GM21390 (cell line): Measurements from ENCODE around the gene OR51B6.
"Not testable (repeated sequence)": the region's sequence is repeated elsewhere in the genome, so short reads cannot be mapped to it uniquely, and the experiment has no call there.

ENCODE experiments used
- ATAC-seq: cut with Tn5 transposase; IDR thresholded peaks from one replicate; pipeline ENCODE4 v1.9.1; 2021; ENCODE audit not compliant: unreplicated experiment

OR51B6 gene, protein sequence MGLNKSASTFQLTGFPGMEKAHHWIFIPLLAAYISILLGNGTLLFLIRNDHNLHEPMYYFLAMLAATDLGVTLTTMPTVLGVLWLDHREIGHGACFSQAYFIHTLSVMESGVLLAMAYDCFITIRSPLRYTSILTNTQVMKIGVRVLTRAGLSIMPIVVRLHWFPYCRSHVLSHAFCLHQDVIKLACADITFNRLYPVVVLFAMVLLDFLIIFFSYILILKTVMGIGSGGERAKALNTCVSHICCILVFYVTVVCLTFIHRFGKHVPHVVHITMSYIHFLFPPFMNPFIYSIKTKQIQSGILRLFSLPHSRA

DNA sequence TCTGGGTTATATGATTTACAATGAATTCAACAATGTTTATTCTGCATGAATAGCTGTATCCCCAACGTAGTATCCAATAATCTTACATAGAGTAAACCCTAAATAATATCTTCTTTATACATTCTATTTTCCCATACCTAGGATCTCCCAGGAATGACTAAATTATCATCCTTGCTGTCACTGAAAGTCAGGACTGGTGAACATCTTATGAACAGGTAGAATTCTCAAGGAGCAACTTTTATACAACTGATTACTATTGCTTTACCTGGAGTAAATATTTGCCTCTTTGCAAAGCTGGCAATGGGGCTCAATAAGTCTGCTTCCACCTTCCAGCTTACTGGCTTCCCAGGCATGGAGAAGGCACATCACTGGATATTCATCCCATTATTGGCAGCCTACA, at the start of gene OR51B6:
TSS of gene OR51B6 (plus strand) at position 301 of the 400 bp plus-strand sequence. CDS start at position 301, 0 bp downstream.
- ATAC-seq, result no peak

DNA sequence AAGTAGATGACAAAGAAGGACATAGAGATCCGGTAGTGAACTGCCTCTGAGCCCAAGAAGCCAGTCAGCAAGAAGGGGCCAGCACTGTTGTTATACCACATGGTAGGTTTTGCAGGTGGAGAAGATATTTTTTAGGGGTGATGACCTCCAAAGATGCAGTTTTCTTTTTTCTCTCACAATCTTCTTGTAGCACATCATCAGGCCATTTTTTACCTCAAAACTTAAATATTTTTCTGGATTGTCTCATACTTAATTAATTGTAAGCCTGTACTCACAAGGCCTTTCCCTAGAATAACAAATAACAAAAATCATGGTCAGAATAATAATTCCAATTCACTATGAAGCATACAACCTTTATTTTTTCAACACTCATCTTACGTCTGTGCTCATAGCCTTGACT, 49.5 kb upstream of the OR51B6 start, which contains the start of gene OR51B4:
TSS of gene OR51B4 (minus strand) at position 101 of the 400 bp plus-strand sequence. CDS start at position 101, 0 bp downstream.
- ATAC-seq, result no peak

GRCh38 chr11:5303626-5304025, 47.7 kb upstream of the OR51B6 start:
- ATAC-seq, result no peak

- ATAC-seq, result no peak
Measured at GRCh38 chr11:5304046-5304445, 47.3 kb upstream of the OR51B6 start.

DNA sequence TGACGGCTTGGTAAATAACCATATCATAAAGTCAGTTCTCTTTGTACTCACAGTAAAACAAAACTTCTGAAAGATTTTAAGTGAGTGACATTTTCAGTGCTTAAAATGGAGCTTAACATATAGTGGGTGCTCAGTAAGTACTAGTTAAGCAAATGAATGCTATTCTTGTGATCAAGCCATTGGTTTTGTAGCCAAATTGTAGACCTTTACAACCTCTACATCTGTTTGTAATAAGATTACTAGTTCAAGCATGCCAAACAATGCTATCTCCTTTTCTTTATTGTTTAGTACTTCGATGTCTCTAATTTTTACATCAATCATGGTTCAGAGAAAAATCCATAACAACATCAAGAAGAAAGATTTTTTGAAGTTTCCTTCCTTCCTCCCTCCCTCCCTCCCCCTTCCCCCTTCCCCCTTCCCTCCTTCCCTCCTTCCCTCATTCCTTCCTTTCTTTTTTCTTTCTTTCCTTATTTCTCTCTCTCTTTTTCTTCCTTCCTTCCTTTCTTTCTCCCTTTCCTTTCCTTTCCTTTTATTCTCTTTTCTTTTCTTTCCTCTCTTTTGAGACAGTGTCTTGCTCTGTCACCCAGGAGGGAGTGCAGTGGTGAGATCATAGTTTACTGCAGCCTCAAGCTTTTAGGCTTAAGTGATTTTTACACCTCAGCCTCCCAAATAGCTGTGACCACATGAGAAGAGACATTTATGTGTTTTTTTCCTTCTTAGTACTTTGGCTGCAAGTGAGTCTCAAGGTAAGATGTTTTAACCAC, 43.9 kb upstream of the OR51B6 start:
- no peak for ATAC-seq

GRCh38 chr11:5310423-5310822, 40.9 kb upstream of the OR51B6 start:
- ATAC-seq, result no peak

- not testable (repeated sequence) for ATAC-seq
Measured at GRCh38 chr11:5313326-5314023, 37.8 kb upstream of the OR51B6 start.

DNA sequence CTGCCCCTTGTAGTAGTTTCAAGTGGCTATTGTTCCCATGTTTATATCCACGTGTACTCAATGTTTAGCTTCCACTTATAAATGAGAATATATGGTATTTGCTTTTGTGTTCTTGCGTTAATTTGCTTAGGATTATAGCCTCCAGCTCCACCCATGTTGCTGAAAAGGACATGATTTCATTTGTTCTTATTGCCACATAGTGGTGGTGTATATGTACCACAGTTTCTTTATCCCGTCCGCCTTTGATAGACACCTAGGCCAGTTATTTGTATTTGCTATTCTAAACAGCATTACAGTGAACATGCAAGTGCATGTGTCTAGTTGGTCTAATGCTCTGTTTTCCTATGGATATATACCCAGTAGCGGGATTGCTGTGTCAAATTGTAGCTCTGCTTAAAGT, 34.0 kb upstream of the OR51B6 start:
- ATAC-seq, result no peak

DNA sequence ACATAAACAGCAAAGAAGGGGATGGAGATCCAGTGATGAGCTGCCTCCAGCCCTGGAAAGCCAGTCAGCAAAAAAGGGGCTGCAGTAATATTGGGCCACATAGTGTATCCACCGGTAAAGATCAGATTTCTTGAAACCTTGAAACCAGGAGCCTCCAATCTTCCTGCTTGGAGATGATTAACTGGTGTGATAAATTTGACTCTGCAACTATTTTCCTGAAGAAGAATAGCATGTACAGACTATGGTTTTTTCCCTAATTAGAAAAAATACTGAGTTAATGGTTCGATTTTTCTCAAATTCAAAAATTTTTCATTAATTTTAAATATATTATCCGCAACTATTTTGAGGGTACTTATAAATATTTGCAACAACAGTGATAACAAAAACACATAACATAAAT, 27.1 kb upstream of the OR51B6 start, which contains the start of gene OR51B2:
TSS of gene OR51B2 (minus strand) at position 101 of the 400 bp plus-strand sequence. CDS start at position 101, 0 bp downstream.
- no peak for ATAC-seq

GRCh38 chr11:5335170-5335569, 16.1 kb upstream of the OR51B6 start:
- ATAC-seq, result no peak

- ATAC-seq, result no peak
Measured at GRCh38 chr11:5336331-5336730, 15.0 kb upstream of the OR51B6 start.

DNA sequence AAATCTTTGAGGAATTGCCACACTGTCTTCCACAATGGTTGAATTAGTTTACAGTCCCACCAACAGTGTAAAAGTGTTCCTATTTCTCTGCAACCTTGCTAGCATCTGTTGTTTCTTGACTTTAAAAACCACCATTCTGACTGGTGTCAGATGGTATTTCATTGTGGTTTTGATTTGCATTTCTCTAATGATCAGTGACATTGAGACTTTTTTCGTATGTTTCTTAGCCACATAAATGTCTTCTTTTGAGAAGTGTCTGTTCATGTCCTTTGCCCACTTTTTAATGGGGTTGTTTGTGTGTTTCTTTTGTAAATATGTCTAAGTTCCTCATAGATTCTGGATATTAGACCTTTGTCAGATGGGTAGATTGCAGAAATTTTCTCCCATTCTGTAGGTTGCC, 14.1 kb upstream of the OR51B6 start:
- ATAC-seq, result not testable (repeated sequence)

DNA sequence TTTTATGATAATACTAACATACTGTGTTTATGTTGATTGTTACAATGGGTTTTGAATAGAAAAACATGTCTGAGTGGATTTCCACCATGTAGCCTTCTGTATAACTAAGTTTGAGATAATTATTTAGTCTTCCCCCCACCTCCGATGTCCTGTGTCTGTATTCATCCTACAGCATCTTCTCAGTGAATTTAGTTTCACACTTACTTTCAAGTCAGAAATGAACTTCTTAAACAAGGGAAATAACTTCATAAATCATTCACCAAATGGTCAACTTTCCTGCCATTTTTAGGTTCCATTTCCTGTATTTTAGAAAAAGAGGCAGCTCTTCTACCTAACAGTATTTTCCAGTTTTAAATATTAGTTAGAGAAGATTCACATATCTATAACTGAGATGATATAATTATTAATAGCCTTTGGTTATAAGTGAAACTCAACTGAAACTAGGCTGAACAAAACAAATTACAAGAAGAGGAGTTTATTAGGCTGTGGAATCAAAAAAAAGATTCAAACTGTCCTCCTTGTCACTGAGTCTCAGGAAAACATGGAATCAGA, 11.5 kb upstream of the OR51B6 start:
- peak; percentile 69 for ATAC-seq

DNA sequence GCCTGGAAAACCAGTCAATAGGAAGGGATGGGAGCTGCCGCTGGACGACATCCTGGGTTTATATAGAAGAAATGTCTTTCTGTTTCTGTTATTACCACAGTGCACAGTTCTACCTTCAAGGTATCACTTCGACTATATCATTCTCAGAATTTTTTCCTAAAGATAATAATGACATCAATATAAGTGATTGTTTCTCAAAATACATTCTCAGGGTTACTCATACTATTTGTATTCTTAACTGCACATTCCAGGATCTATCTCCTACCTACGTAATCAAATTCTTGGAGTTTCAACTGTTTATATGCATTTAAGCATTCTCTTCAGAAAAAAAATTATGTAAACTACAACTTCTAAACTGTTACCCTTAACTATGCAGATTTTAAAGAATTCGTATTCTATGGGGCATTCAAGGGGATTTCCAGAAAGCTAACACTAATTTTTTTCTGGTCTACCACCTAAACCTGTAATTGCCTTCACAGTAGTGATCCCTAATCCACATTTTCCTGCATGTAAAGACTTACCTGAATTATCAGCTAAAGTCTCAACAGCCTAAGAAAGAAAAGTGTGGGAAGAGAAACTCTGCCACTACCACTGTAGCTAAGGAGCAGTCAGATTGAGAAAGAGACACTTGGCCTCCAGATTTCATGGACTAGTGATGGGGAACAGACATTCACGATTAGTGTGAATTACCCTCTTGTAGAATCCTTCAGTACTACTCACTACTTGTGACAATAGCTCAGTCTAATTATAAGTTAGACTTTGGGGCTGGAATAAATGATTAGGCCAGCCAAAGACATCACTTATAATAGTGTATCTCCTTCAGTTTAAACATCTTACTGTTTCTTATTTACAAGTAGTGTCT, 7.6 kb upstream of the OR51B6 start, which contains the start of gene OR51B5:
TSS of gene OR51B5 (minus strand) at position 51 of the 862 bp plus-strand sequence. CDS start at position 51, 0 bp downstream.
- ATAC-seq, result no peak

GRCh38 chr11:5345831-5346230, 5.5 kb upstream of the OR51B6 start:
- no peak for ATAC-seq

GRCh38 chr11:5348551-5349194, 2.6 kb upstream of the OR51B6 start:
- ATAC-seq, result no peak

DNA sequence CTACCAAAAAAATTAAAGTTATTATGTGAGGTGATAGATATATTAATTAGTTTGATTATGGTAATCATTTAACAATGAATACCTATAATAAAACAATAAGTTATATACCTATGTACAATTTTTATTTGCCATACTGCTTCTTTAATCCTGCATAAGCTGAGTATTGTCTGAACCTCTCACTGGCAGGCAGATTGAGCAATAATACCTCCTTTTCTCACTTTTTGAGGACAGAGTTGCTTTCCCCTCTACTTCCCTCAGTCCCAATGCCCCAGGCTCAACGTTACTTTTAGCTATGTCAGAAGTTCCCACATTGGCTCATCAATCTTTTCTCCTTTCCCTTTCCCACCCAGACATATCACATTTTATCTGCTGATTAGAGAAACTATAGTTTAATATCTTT, 1.8 kb upstream of the OR51B6 start:
- ATAC-seq, result no peak

GRCh38 chr11:5356031-5356430, 4.7 kb downstream of the OR51B6 start:
- not testable (repeated sequence) for ATAC-seq

GRCh38 chr11:5362017-5362625, 10.8 kb downstream of the OR51B6 start:
- ATAC-seq, result no peak
